Endothelial cell of umbilical vein (primary cell): ENCODE measurements around the gene PRSS37. TPM values are rescaled to one million over a fixed set of nuclear protein-coding genes. Genes with fewer than 3 reads are reported as not detected.

ENCODE experiments used
- BruUV-seq: library from RNA; stranded (reverse); fragments of 400-500 nt; replicated peaks from 2 replicates; lab custom pipeline; 2021; lab: Mats Ljungman, UMichigan
- CTCF ChIA-PET: fragments of 300-600, 350-600 bp; sonication (Branson Sonifier 250); formaldehyde crosslinking; loops from one replicate; lab custom pipeline; 2021; ENCODE audit warnings: antibody characterized with exemption, inconsistent platforms; lab: Charles Lee
- POLR2A ChIA-PET: fragments of 300-600, 350-600 bp; sonication (Branson Sonifier 250); formaldehyde crosslinking; loops from one replicate; lab custom pipeline; 2021; ENCODE audit warnings: antibody characterized with exemption, inconsistent platforms; lab: Charles Lee
- DNase-seq: peaks from one replicate; pipeline ENCODE4 v3.0.0-alpha.2; 2011; ENCODE audit warnings: low read depth, low spot score
- FAIRE-seq: peaks from 2 replicates; lab custom pipeline; 2011; peaks lifted over from hg19 to GRCh38; lab: Jason Lieb, UNC
- H2AFZ ChIP-seq: 2 replicates; pipeline ENCODE4 v1.6.0; 2012; ENCODE audit warnings: low read depth, low read length, control low read depth, inconsistent platforms
- H3K27ac ChIP-seq: 2 replicates; pipeline ENCODE4 v1.5.1; 2011; ENCODE audit warnings: low read depth, mild to moderate bottlenecking, control low read depth, low read length, moderate library complexity; ENCODE audit not compliant: insufficient read depth
- H3K27me3 ChIP-seq, 2 experiments: 2 replicates each; pipeline versions ENCODE4 v1.6.0 to v1.6.1; 2011; ENCODE audit warnings: low read length in 2 of 2, mixed read lengths in 1 of 2; ENCODE audit not compliant: control insufficient read depth in 2 of 2, insufficient read depth in 2 of 2
- H3K36me3 ChIP-seq, 2 experiments: 2 replicates in 1 of 2; 3 replicates in 1 of 2; pipeline ENCODE4 v1.5.1; 2011; ENCODE audit warnings: low read length in 2 of 2, mild to moderate bottlenecking in 1 of 2, moderate library complexity in 1 of 2; ENCODE audit not compliant: control insufficient read depth in 2 of 2, insufficient read depth in 2 of 2; ENCODE audit errors: extremely low read depth in 1 of 2
- H3K4me1 ChIP-seq: 3 replicates; pipeline ENCODE4 v1.5.1; 2011; ENCODE audit warnings: mild to moderate bottlenecking, low read length; ENCODE audit not compliant: control insufficient read depth, insufficient read depth; ENCODE audit errors: extremely low read depth
- H3K4me2 ChIP-seq: 2 replicates; pipeline ENCODE4 v1.6.1; 2011; ENCODE audit warnings: low read length, control low read depth, mixed read lengths; ENCODE audit not compliant: insufficient read depth
- H3K4me3 ChIP-seq, 3 experiments: fragments of 200-600 bp in 1 of 3; sonication (generic), shearing (Covaris generic) in 1 of 3; replicated peaks in 1 of 3; 2 replicates each; pipeline ENCODE4 v1.5.1; 2011 to 2016; ENCODE audit warnings: control low read depth in 3 of 3, low read length in 3 of 3, mild to moderate bottlenecking in 2 of 3, inconsistent platforms in 1 of 3, low read depth in 1 of 3, moderate library complexity in 1 of 3; ENCODE audit not compliant: insufficient read depth in 1 of 3
- H3K79me2 ChIP-seq: 2 replicates; pipeline ENCODE4 v1.6.0; 2012; ENCODE audit warnings: low read length, inconsistent platforms; ENCODE audit not compliant: control insufficient read depth, insufficient read depth
- H3K9ac ChIP-seq: replicated peaks from 2 replicates; pipeline ENCODE3; 2011; ENCODE audit warnings: low read length, control low read depth; ENCODE audit not compliant: insufficient read depth; ENCODE audit errors: extremely low read depth
- H3K9me1 ChIP-seq: replicated peaks from 3 replicates; pipeline ENCODE4 v1.6.0; 2011; ENCODE audit warnings: mild to moderate bottlenecking, low read length; ENCODE audit not compliant: control insufficient read depth, insufficient read depth; ENCODE audit errors: extremely low read depth
- H3K9me3 ChIP-seq: replicated peaks from 2 replicates; pipeline ENCODE4 v1.5.1; 2012; ENCODE audit warnings: low read length, inconsistent platforms; ENCODE audit not compliant: control insufficient read depth, insufficient read depth
- H4K20me1 ChIP-seq: replicated peaks from 2 replicates; pipeline ENCODE3; 2011; ENCODE audit warnings: mild to moderate bottlenecking, low read length; ENCODE audit not compliant: control insufficient read depth, insufficient read depth; ENCODE audit errors: extremely low read depth
- EZH2 ChIP-seq: IDR thresholded peaks from 2 replicates; pipeline ENCODE4 v1.6.1; 2012; ENCODE audit warnings: borderline replicate concordance, low read depth, mild to moderate bottlenecking, moderate library complexity, low read length, inconsistent platforms; ENCODE audit not compliant: severe bottlenecking
- FOS ChIP-seq: IDR thresholded peaks from 2 replicates; pipeline ENCODE4 v1.6.1; 2011; ENCODE audit warnings: mild to moderate bottlenecking, low read length, moderate library complexity, borderline replicate concordance; ENCODE audit not compliant: insufficient read depth
- GATA2 ChIP-seq: IDR thresholded peaks from 2 replicates; pipeline ENCODE4 v1.7.0; 2011; ENCODE audit warnings: low read depth, mild to moderate bottlenecking, moderate library complexity, mixed read lengths, low read length; ENCODE audit not compliant: insufficient read length, insufficient read depth
- JUN ChIP-seq: IDR thresholded peaks from 2 replicates; pipeline ENCODE4 v1.6.1; 2011; ENCODE audit warnings: borderline replicate concordance, low read depth; ENCODE audit not compliant: insufficient read length, insufficient read depth
- MAX ChIP-seq: IDR thresholded peaks from 2 replicates; pipeline ENCODE4 v1.6.1; 2011; ENCODE audit not compliant: insufficient read depth, insufficient read length
- MYC ChIP-seq: IDR thresholded peaks from one replicate; pipeline ENCODE4 v1.6.1; 2011; ENCODE audit warnings: mild to moderate bottlenecking, low read depth, low read length
- POLR2A ChIP-seq: IDR thresholded peaks from 2 replicates; pipeline ENCODE4 v1.6.1; 2012; ENCODE audit warnings: low read depth, mild to moderate bottlenecking, control low read depth, low read length
- POLR2AphosphoS5 ChIP-seq: IDR thresholded peaks from 2 replicates; pipeline ENCODE4 v1.6.1; 2012; ENCODE audit warnings: low read depth, mild to moderate bottlenecking, control low read depth, low read length, moderate library complexity; ENCODE audit not compliant: insufficient read depth
- dilution Hi-C: fragments of 300-500 bp; cut with MboI; formaldehyde crosslinking; loops from one replicate; pipeline ENCODE4 v1.15.0; 2019; ENCODE audit warnings: low sequenced_read_pairs; ENCODE audit not compliant: extremely low pct_ligation_motif_present
- intact Hi-C: fragments of 100-400 bp; cut with micrococcal nuclease; formaldehyde crosslinking; loops from one replicate; pipeline ENCODE4 v1.10.0; 2022
- polyA plus RNA-seq, 4 experiments: library from polyadenylated mRNA; depleted of rRNA in 3 of 4; stranded (reverse) in 3 of 4; unstranded in 1 of 4; fragments of >200 nt; gene quantifications; 2 replicates each; pipeline versions ENCODE4 v1.2.1 to v1.2.3, GENCODE V29; 2011 to 2012; ENCODE audit warnings: missing spikeins in 1 of 4
- total RNA-seq: library from RNA; stranded (reverse); gene quantifications from 2 replicates; pipeline ENCODE4 v1.2.3, GENCODE V29; 2021
- TF ChIP-seq, protein P1 (sequence below), 2 donors: IDR thresholded peaks; 1 replicate in 1 of 2; 2 replicates in 1 of 2; pipeline ENCODE4 v1.5.1; 2011; ENCODE audit warnings: low read length in 2 of 2, mild to moderate bottlenecking in 2 of 2, moderate library complexity in 2 of 2, control low read depth in 1 of 2, inconsistent platforms in 1 of 2, low read depth in 1 of 2; ENCODE audit not compliant: insufficient read depth in 1 of 2; ENCODE audit errors: extremely low read depth in 1 of 2

The PRSS37 gene
- total and polyA plus RNA-seq, 2 donors (not counting 3 experiments of a cell fraction or from before 2014, with no cell fraction given) = not detected

- FAIRE-seq = no peak
- Histone ChIP-seq H3K4me2 (no peak overlapping the region), H4K20me1 (no peaks in the 10 kb centered on the region), H3K9me1 (no peaks in the 10 kb centered on the region), H3K79me2 (no peaks in the 10 kb centered on the region), H3K36me3 (no peaks in the 10 kb centered on the region), H3K9me3 (no peaks in the 10 kb centered on the region), H3K4me3 (no peak overlapping the region), H3K4me1 (no peaks in the 10 kb centered on the region), H3K27ac (no peak overlapping the region), H3K27me3 (no peaks in the 10 kb centered on the region), H3K9ac (no peak overlapping the region), H2AFZ (no peak overlapping the region)
- TF ChIP-seq FOS = no peak
- TF ChIP-seq POLR2A = no peak
- no peak for TF ChIP-seq MYC
- no peak for TF ChIP-seq GATA2
- no peak for TF ChIP-seq POLR2AphosphoS5
- no peak for TF ChIP-seq MAX
- TF ChIP-seq EZH2 = no peak
- TF ChIP-seq JUN = no peak
- TF ChIP-seq, protein P1, sequence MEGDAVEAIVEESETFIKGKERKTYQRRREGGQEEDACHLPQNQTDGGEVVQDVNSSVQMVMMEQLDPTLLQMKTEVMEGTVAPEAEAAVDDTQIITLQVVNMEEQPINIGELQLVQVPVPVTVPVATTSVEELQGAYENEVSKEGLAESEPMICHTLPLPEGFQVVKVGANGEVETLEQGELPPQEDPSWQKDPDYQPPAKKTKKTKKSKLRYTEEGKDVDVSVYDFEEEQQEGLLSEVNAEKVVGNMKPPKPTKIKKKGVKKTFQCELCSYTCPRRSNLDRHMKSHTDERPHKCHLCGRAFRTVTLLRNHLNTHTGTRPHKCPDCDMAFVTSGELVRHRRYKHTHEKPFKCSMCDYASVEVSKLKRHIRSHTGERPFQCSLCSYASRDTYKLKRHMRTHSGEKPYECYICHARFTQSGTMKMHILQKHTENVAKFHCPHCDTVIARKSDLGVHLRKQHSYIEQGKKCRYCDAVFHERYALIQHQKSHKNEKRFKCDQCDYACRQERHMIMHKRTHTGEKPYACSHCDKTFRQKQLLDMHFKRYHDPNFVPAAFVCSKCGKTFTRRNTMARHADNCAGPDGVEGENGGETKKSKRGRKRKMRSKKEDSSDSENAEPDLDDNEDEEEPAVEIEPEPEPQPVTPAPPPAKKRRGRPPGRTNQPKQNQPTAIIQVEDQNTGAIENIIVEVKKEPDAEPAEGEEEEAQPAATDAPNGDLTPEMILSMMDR (IDR thresholded peaks at IDR 0.05; ENCODE audit: extremely low read depth in 1 of 2, insufficient read depth in 1 of 2, low read depth in 1 of 2, low read length in 2 of 2) = no peak
- no TSS peak for BruUV-seq
- DNase-seq = no peak
- dilution Hi-C loops (no loop called here), intact Hi-C loops (no loop called here)
- POLR2A ChIA-PET = no interaction called here
- CTCF ChIA-PET = no interaction called here
Observed at GRCh38 chr7:141844256-141844655, 3.0 kb upstream of the PRSS37 start.
